Astrocyte (in vitro differentiated cells and primary cell): ENCODE data around the gene NFKB1. TPM values are rescaled to one million over a fixed set of nuclear protein-coding genes. Genes with fewer than 3 reads are reported as not detected.

Source experiments
- DNase-seq: peaks from one replicate; pipeline ENCODE4 v3.0.0-alpha.2; 2010; ENCODE audit warnings: low read depth
- FAIRE-seq: peaks from 2 replicates; lab custom pipeline; 2011; peaks lifted over from hg19 to GRCh38; lab: Jason Lieb, UNC
- H2AFZ ChIP-seq: 2 replicates; pipeline ENCODE4 v1.6.0; 2012; ENCODE audit warnings: low read depth, low read length, inconsistent platforms
- H3K27ac ChIP-seq: 2 replicates; pipeline ENCODE4 v1.5.1; 2011; ENCODE audit warnings: low read depth, low read length, inconsistent platforms
- H3K27me3 ChIP-seq: 2 replicates; pipeline ENCODE4 v1.6.0; 2011; ENCODE audit warnings: low read length, inconsistent platforms; ENCODE audit not compliant: insufficient read depth
- H3K36me3 ChIP-seq: 2 replicates; pipeline ENCODE4 v1.5.1; 2011; ENCODE audit warnings: low read length, inconsistent platforms; ENCODE audit not compliant: insufficient read depth
- H3K4me1 ChIP-seq: 2 replicates; pipeline ENCODE4 v1.5.1; 2011; ENCODE audit warnings: low read length, inconsistent platforms; ENCODE audit not compliant: insufficient read depth
- H3K4me2 ChIP-seq: 2 replicates; pipeline ENCODE4 v1.6.0; 2012; ENCODE audit warnings: low read length, inconsistent platforms
- H3K4me3 ChIP-seq: 2 replicates; pipeline ENCODE4 v1.5.1; 2011; ENCODE audit warnings: low read depth, mild to moderate bottlenecking, low read length, inconsistent platforms; ENCODE audit not compliant: insufficient read depth
- H3K79me2 ChIP-seq: 2 replicates; pipeline ENCODE4 v1.6.0; 2012; ENCODE audit warnings: mild to moderate bottlenecking, low read length, inconsistent platforms; ENCODE audit not compliant: insufficient read depth
- H3K9ac ChIP-seq: 2 replicates; pipeline ENCODE4 v1.6.0; 2012; ENCODE audit warnings: mild to moderate bottlenecking, low read length, inconsistent platforms
- H3K9me3 ChIP-seq: 2 replicates; pipeline ENCODE4 v1.5.1; 2012; ENCODE audit warnings: low read depth, mild to moderate bottlenecking, low read length, inconsistent platforms; ENCODE audit not compliant: insufficient read depth
- H4K20me1 ChIP-seq: 2 replicates; pipeline ENCODE4 v1.6.0; 2012; ENCODE audit warnings: low read length, inconsistent platforms; ENCODE audit not compliant: insufficient read depth
- H3K27ac Mint-ChIP-seq: one replicate; pipeline ENCODE4 v1.8.0; 2021; ENCODE audit warnings: mild to moderate bottlenecking, mixed read lengths; ENCODE audit not compliant: unreplicated experiment
- H3K27me3 Mint-ChIP-seq: one replicate; pipeline ENCODE4 v1.8.0; 2021; ENCODE audit warnings: low read depth, mixed read lengths; ENCODE audit not compliant: unreplicated experiment
- H3K36me3 Mint-ChIP-seq: one replicate; pipeline ENCODE4 v1.8.0; 2021; ENCODE audit warnings: low read depth, mixed read lengths; ENCODE audit not compliant: unreplicated experiment
- H3K4me1 Mint-ChIP-seq: one replicate; pipeline ENCODE4 v1.8.0; 2021; ENCODE audit warnings: low read depth, mixed read lengths; ENCODE audit not compliant: unreplicated experiment
- H3K4me3 Mint-ChIP-seq: one replicate; pipeline ENCODE4 v1.8.0; 2021; ENCODE audit warnings: mild to moderate bottlenecking, moderate library complexity, mixed read lengths; ENCODE audit not compliant: unreplicated experiment
- H3K9me3 Mint-ChIP-seq: one replicate; pipeline ENCODE4 v1.8.0; 2021; ENCODE audit warnings: mild to moderate bottlenecking, mixed read lengths; ENCODE audit not compliant: unreplicated experiment
- CTCF ChIP-seq: IDR thresholded peaks from 2 replicates; pipeline ENCODE4 v1.5.1; 2011; ENCODE audit warnings: low read depth, mild to moderate bottlenecking, inconsistent platforms, low read length, moderate library complexity; ENCODE audit not compliant: insufficient read depth
- EZH2 ChIP-seq: IDR thresholded peaks from 2 replicates; pipeline ENCODE4 v1.6.1; 2012; ENCODE audit warnings: mild to moderate bottlenecking, low read length, inconsistent platforms; ENCODE audit not compliant: insufficient read depth
- total RNA-seq: library from RNA; stranded (reverse); gene quantifications from 2 replicates; pipeline ENCODE4 v1.2.1, GENCODE V29; 2021

Gene NFKB1
- total RNA-seq, 1 donor from 2014 or later, result 19.9 TPM

GRCh38 chr4:102501447-102501696 lies 213 bp downstream of the NFKB1 start:
- Mint-ChIP-seq H3K27ac (no peak overlapping the region), H3K4me1 (peaks cover 25% of the 10 kb centered on the region), H3K4me3 (peak overlapping the region; percentile 81), H3K27me3 (no peaks in the 10 kb centered on the region), H3K9me3 (no peaks in the 10 kb centered on the region), H3K36me3 (peaks cover 4% of the 10 kb centered on the region)
- Histone ChIP-seq H3K27ac (peak overlapping the region; percentile 92), H2AFZ (peak overlapping the region; percentile 81), H3K9ac (peak overlapping the region; percentile 98), H3K79me2 (peaks cover 54% of the 10 kb centered on the region), H3K36me3 (no peaks in the 10 kb centered on the region), H3K4me1 (peaks cover 9% of the 10 kb centered on the region), H3K27me3 (no peaks in the 10 kb centered on the region), H3K4me2 (peak overlapping the region; percentile 87), H4K20me1 (peaks cover 34% of the 10 kb centered on the region), H3K9me3 (no peaks in the 10 kb centered on the region), H3K4me3 (peak overlapping the region; percentile 96)
- FAIRE-seq, result no peak
- no peak for TF ChIP-seq EZH2
- no peak for TF ChIP-seq CTCF
- no peak for DNase-seq

GRCh38 chr4:102502543-102502818 lies 1.3 kb downstream of the NFKB1 start:
- H3K4me3 Mint-ChIP-seq, result peak overlapping the region; percentile 90
- Histone ChIP-seq H3K36me3 (no peaks in the 10 kb centered on the region), H3K4me2 (peak overlapping the region; percentile 87), H3K27ac (peak overlapping the region; percentile 92), H3K9ac (peak overlapping the region; percentile 98), H3K9me3 (no peaks in the 10 kb centered on the region), H3K4me1 (peaks cover 9% of the 10 kb centered on the region), H3K4me3 (peak overlapping the region; percentile 96), H3K27me3 (no peaks in the 10 kb centered on the region), H4K20me1 (peaks cover 40% of the 10 kb centered on the region), H2AFZ (no peak overlapping the region), H3K79me2 (peaks cover 63% of the 10 kb centered on the region)
- FAIRE-seq (no peak), DNase-seq (no peak)
- TF ChIP-seq CTCF, result no peak
- TF ChIP-seq EZH2, result no peak
- peaks cover 4% of the 10 kb centered on the region for H3K36me3 Mint-ChIP-seq
- H3K4me1 Mint-ChIP-seq, result peaks cover 22% of the 10 kb centered on the region
- no peaks in the 10 kb centered on the region for H3K9me3 Mint-ChIP-seq
- peak overlapping the region; percentile 84 for H3K27ac Mint-ChIP-seq
- no peaks in the 10 kb centered on the region for H3K27me3 Mint-ChIP-seq

- peaks cover 72% of the 10 kb centered on the region for H3K79me2 ChIP-seq
- TF ChIP-seq CTCF (no peak), EZH2 (no peak)
- H3K4me3 ChIP-seq, result peak overlapping the region; percentile 96
- H3K36me3 ChIP-seq, result no peaks in the 10 kb centered on the region
- DNase-seq (no peak), FAIRE-seq (no peak)
- peak overlapping the region; percentile 87 for H3K4me2 ChIP-seq
- no peaks in the 10 kb centered on the region for H3K27me3 ChIP-seq
- peak overlapping the region; percentile 98 for H3K9ac ChIP-seq
- H3K9me3 ChIP-seq, result no peaks in the 10 kb centered on the region
- H3K4me1 ChIP-seq, result peaks cover 9% of the 10 kb centered on the region
- no peak overlapping the region for H3K27ac ChIP-seq
- Mint-ChIP-seq H3K36me3 (peaks cover 2% of the 10 kb centered on the region), H3K4me1 (peaks cover 15% of the 10 kb centered on the region), H3K27me3 (no peaks in the 10 kb centered on the region), H3K4me3 (peak overlapping the region; percentile 90), H3K9me3 (no peaks in the 10 kb centered on the region), H3K27ac (no peak overlapping the region)
- H4K20me1 ChIP-seq, result peaks cover 47% of the 10 kb centered on the region
- H2AFZ ChIP-seq, result no peak overlapping the region
Measured at GRCh38 chr4:102503301-102503746, 2.2 kb downstream of the NFKB1 start.
